ENCODE measurements around the gene RPL13A.
"Not testable (repeated sequence)": the region's sequence is repeated elsewhere in the genome, so short reads cannot be mapped to it uniquely, and the experiment has no call there.

The RPL13A gene

DNA sequence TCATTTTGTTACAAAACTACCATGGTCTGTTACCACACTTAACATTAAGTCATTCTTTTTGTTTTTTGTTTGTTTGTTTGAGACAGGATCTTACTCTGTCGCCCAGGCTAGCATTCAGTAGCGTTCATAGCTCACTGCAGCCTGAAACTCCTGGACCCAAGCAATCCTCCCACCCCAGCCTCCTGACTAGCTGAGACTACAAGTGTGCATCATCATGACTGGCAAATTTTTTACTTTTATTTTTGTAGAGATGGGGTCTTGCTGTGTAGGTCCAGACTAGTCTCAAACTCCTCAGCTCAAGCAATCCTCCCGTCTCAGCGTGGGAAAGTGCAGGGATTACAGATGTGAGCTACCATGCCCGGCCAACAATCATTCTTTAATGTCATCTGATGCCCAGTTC is 31.1 kb upstream of the RPL13A start:
- DNase-seq (ENCODE audit: low read depth): no peak

DNA sequence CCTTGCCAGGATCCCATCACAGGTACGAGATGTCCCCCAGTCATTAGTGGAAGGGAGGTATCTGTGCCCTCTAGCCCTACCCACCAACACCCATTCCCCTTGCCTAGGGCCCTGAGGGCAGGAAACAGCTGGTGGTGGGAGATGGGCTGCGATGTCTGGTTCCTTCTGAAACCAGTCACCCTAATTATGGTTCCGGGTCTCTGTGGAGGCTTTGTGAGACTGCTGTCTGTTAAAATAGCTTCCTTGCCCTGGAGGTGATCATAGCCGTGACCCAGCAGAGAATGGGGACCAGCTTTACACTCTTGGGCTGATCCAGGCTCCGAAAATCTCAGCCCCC is 28.9 kb upstream of the RPL13A start:
- DNase-seq (ENCODE audit: low read depth): no peak

DNA sequence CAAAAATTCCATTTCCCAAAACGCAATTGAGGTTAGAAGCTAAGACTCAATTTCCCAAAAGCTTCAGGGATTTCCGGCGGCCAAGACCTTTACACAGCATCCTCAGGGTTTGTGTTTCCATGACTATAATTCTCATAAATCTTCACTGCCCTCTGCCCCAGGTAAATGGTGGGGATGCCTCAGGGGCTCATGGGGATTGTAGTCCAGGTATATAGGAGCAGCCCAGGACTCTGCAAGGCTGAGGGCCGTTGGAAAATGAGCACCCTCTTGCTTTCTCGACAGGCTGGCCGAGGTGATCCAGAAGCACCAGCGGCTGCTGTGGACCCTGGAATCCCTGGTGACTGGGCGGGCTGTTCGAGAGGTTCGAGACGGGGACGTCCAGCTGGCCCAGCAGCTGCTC is 28.0 kb upstream of the RPL13A start:
- no peak for DNase-seq (ENCODE audit: low read depth)

DNA sequence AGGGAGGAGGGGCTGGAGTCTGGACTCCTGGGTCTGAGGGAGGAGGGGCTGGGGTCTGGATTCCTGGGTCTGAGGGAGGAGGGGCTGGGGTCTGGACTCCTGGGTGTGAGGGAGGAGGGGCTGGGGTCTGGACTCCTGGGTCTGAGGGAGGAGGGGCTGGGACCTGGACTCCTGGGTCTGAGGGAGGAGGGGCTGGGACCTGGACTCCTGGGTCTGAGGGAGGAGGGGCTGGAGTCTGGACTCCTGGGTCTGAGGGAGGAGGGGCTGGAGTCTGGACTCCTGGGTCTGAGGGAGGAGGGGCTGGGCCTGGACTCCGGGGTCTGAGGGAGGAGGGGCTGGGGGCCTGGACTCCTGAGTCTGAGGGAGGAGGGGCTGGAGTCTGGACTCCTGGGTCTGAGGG is 26.3 kb upstream of the RPL13A start:
- DNase-seq (ENCODE audit: low read depth): not testable (repeated sequence)

DNA sequence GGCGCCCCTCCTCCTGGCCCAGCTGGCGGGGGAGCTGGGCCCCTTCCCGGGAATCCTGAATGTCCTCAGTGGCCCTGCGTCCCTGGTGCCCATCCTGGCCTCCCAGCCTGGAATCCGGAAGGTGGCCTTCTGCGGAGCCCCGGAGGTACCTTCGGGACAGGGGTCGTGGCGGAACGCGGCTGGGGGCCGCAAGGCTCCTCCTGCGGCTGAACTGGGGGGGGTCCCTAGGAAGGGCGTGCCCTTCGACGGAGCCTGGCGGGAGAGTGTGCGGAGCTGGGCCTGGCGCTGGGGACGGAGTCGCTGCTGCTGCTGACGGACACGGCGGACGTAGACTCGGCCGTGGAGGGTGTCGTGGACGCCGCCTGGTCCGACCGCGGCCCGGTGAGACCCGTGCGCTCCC is 25.8 kb upstream of the RPL13A start:
- no peak for DNase-seq (ENCODE audit: low read depth)

DNA sequence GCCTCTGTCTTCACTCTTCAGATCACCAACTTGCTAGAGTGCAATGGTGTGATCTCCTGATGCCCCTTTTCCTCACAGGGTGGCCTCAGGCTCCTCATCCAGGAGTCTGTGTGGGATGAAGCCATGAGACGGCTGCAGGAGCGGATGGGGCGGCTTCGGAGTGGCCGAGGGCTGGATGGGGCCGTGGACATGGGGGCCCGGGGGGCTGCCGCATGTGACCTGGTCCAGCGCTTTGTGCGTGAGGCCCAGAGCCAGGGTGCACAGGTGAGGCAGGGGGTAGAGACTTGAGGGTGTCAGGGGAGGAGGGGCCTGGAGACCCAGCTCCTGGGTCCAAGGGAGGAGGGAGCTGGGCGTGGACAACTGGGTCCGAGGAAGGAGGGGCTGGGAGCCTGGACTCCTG is 24.9 kb upstream of the RPL13A start:
- DNase-seq (ENCODE audit: low read depth): no peak

DNA sequence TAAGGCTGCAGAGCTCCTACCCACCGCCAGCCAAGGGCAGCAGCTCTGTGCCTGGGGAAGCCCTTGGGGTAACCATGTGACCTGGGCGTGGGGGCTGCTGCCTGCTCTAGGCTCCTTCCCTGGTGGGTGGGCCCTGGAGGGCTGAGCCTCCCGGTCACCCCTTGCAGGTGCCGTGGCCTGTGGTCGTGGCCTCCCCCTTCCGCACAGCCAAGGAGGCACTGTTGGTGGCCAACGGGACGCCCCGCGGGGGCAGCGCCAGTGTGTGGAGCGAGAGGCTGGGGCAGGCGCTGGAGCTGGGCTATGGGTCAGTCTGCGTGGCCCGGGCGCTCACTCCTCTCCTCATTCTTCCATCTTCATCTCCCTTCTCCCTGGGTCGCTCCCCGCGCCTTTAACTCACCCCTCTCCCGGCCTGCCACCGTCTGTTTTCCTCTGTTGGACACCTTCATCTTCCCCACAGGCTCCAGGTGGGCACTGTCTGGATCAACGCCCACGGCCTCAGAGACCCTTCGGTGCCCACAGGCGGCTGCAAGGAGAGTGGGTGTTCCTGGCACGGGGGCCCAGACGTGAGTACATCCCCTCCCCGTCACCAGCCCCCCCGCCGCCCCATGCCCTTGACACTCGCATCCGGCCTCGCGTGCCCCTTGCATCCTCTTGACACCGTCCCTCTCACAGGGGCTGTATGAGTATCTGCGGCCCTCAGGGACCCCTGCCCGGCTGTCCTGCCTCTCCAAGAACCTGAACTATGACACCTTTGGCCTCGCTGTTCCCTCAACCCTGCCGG is 23.3 kb upstream of the RPL13A start:
- DNase-seq (ENCODE audit: low read depth): no peak

DNA sequence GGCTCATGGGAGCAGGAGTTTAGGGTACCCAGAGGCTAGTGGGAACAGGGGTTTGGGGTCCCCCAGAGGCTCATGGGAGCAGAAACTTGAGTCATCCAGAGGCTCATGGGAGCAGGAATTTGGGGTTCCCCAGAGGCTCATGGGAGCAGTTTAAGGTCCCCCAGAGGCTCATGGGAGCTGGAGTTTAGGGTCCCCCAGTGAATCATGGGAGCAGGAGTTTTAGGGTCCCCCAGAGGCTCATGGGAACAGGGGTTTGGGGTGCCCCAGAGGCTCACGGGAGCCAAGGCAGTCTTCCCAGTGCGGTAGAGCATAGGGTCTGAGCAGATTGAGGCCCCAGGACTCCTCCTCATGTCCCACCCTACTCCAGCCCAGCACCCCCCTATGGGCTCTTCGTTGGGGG is 22.0 kb upstream of the RPL13A start:
- no peak for DNase-seq (ENCODE audit: low read depth)

DNA sequence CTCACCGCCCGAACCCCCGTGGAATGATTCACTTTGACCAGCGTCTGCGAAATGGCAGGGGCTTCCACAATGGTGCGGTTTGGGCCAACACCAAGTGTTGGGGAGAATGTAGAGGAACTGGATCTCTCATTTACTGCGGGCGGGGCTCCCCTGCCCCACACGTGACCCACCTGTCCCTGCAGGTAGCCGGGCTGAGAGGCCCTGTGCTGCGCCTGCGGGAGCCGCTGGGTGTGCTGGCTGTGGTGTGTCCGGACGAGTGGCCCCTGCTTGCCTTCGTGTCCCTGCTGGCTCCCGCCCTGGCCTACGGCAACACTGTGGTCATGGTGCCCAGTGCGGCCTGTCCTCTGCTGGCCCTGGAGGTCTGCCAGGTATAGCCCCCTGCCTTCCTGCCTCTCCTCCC is 19.2 kb upstream of the RPL13A start:
- no peak for DNase-seq (ENCODE audit: low read depth)

DNA sequence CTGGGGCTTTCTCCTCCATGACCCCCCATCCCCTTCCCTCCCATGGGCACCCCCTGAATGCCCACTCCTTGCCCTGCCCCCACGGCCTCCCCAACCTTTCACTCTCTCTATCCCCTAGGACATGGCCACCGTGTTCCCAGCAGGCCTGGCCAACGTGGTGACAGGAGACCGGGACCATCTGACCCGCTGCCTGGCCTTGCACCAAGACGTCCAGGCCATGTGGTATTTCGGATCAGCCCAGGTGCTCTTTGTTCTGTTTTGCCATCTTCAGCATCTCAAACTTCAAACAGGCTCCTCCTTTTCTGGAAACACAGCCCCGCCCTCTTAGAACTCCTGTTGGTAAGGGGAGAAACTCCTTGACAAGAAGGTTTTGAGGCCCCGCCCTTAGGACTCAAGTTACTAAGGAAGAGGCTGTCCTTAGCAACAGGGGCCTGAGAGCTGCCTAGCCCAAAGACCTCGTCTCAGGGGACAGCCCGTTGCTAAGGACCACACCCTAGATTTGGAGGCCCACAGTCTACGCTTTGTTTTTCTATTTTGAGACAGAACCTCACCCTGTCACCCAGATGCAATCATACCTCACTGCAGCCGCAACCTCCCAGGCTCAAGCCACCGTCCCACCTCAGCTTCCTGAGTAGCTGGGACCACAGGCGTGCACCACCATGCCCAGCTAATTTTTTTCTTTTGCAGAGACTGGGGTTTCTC is 18.5 kb upstream of the RPL13A start:
- DNase-seq (ENCODE audit: low read depth): no peak

DNA sequence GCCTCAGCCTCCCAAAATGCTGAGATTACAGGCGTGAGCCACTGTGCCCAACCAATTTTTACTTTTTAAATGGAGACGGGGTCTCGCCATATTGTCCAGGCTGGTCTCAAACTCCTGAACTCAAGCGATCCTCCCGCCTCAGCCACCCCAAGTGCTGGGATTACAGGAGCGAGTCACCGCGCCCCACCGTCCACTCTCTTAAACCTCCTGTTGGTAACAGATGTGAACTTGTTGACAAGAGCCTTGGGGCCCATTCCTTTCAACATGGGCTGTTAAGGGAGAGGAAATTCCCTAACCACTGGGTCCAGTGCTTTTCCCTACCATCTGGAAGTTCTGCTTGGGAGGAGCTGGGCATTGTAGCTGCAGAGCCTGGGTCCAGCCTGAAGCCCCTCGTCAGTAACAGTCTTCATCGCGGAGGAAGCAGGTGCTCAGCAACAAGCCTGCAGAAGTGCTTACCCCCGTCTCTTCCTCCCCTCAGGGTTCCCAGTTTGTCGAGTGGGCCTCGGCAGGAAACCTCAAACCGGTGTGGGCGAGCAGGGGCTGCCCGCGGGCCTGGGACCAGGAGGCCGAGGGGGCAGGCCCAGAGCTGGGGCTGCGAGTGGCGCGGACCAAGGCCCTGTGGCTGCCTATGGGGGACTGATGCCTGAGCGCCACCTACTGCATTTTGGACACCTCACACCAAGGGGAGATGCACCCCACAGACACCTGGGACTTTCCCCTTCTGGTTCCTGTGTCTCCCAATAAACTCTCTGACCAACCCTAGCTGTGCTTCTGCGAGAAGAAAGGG is 17.4 kb upstream of the RPL13A start:
- no peak for DNase-seq (ENCODE audit: low read depth)

DNA sequence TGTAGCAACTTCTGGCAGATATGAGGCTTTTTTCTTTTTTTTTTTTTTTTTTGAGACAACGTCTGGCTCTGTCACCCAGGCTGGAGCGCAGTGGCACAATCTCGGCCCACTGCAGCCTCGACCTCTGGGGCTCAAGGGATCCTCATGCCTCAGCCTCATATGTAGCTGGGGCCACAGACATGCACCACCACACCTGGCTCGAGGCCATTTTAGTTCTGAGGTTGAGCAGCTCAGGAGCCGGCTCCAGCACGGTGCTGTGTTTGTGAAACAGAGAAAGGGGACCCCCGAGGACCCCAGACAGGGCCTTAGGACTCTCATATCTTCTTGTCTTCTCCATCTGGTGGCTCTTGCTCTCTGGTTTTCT is 16.8 kb upstream of the RPL13A start:
- no peak for DNase-seq (ENCODE audit: low read depth)

DNA sequence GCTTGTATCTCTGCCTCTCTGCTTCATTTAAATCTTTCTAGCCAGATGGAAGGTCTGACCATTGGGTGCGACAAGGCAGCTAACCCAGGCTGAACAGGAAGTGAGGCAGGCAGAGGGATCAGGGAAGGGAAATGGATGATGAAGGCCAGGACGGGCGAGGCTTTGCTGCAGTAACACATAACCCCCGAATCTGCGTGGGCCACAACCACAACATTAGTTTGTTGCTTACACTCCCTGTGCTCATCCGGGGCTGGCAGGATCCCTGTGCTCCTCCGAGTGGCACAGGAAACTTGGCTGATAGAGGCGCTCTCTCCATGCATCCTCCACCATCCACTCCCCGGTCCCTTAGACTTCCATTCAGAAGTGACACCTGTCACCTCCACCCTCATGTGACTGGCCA is 14.5 kb upstream of the RPL13A start:
- DNase-seq (ENCODE audit: low read depth): no peak

DNA sequence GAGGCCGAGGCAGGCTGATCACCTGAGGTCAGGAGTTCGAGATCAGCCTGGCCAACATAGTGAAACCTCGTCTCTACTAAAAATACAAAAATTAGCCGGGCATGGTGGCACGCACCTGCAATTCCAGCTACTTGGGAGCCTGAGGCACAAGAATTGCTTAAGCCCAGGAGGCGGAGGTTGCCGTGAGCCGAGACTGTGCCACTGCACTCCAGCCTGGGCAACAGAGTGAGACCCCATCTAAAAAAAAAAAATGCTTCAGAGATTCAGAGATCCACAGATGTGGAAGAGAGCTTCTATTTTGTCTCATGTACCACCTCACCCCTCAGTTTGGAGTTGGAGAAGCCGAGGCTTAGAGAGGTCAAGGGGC is 13.9 kb upstream of the RPL13A start:
- not testable (repeated sequence) for DNase-seq (ENCODE audit: low read depth)

DNA sequence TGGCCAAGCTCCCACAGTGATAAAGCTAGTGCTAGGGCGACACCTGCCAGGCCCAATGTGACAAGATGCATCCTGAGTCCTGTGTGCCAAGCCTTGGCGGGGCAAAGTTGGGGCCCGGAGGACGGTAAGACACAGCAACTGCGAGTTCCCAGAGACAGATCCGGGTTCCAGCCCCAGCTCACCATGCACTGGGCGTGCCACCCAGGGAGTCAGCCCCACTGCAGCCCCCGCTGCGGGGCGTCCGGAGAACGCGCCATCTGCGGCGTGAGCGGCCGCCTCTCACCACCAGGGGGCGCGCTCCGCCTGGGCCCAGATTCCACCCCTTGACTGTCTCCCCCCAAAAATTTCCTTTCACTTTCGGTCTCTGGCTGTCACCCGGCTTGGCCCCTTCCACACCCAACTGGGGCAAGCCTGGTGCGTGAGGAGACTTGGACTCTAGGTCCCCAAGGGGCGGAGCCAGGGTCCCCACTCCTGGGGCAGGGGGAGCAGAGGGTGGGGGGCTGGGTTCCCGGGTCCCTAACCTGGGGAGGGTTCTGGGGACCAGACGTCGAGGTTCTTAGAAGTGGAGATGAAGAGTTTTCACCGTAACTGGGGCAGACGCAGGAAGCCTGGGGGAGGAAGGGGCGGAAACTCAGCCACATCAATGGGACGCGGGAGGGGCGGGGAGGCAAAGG is 13.4 kb upstream of the RPL13A start, which contains the start of gene FLT3LG:
Gene FLT3LG (plus strand): TSS at position 348 of the 674 bp plus-strand sequence. CDS start 425 bp downstream, outside the sequence.
- peak; percentile 70 for DNase-seq (ENCODE audit: low read depth)

DNA sequence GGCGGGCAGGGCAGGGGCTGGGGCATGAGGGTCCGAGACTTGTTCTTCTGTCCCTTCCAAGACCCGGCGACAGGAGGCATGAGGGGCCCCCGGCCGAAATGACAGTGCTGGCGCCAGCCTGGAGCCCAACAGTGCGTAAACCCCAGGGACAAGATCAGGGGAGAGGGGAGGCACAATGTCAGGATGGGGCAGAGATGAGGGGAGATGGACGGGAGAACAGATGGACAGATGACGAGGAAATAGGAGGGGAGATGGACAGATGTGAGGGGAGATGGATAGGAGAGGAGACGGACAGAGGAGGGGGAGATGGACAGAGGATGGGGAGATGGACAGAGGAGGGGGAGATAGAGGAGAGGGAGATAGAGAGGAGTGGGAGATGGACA is 12.9 kb upstream of the RPL13A start:
- DNase-seq (ENCODE audit: low read depth): no peak

DNA sequence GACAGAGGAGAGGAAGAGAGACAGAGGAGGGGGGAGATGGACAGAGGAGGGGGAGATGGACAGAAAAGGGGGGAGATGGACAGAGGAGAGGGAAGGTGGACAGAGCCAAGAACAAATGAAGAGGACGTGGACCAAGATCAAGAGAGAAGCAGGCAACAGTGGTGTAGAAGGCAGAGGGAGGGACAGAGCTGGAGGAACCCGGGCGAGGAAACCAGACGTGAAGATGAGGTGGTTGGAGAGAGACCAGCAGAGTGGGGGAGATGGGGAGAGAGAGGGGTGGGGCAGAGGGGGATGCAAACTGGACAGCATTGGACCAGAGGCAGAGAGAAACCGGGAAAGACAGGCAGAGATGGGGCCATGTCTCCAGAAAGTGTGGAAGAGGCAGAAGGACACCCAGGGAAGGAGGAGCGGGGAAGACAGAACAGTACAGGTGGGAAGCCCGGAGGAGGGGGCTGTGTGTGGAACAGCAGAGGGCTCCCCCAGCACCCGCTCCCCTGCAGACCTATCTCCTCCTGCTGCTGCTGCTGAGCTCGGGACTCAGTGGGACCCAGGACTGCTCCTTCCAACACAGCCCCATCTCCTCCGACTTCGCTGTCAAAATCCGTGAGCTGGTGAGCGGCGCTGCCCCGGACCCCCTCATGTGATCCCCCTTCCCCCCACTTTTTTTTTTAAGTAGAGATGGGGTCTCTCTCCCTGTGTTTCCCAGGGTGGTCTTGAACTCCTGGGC is 12.1 kb upstream of the RPL13A start:
- DNase-seq (ENCODE audit: low read depth): no peak

DNA sequence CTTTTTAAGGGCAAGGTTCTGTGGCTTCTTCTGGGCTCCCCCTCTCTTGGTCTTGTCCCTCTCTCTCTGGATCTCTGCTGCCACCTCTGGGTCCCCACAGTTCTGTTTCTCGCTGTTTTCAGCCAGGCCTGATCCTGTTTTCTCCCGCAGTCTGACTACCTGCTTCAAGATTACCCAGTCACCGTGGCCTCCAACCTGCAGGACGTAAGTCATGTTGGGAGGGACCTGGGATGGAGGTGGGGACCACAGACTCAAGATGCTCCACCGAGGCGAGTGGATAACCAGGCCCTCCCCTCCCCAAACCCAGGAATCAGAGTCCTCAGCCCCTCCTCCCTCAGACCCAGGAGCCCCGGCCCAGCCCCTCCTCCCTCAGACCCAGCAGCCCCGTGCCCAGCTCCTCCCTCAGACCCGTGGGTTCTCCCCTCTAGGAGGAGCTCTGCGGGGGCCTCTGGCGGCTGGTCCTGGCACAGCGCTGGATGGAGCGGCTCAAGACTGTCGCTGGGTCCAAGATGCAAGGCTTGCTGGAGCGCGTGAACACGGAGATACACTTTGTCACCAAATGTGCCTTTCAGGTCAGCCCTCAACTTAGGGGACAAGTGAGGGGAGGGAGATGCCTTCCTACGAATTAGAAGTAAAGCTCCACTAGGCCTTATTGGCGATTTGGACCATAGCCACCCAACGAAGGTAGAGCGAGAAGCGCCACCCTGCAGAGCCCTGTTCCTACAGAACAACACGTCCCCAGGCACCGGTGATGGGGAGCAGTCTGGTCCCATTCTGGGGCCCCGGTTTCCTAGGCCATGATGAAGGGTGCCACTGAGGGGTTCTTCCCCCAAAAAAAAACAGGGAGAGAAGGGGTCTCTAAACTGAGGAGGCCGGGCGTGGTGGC is 11.2 kb upstream of the RPL13A start:
- no peak for DNase-seq (ENCODE audit: low read depth)

DNA sequence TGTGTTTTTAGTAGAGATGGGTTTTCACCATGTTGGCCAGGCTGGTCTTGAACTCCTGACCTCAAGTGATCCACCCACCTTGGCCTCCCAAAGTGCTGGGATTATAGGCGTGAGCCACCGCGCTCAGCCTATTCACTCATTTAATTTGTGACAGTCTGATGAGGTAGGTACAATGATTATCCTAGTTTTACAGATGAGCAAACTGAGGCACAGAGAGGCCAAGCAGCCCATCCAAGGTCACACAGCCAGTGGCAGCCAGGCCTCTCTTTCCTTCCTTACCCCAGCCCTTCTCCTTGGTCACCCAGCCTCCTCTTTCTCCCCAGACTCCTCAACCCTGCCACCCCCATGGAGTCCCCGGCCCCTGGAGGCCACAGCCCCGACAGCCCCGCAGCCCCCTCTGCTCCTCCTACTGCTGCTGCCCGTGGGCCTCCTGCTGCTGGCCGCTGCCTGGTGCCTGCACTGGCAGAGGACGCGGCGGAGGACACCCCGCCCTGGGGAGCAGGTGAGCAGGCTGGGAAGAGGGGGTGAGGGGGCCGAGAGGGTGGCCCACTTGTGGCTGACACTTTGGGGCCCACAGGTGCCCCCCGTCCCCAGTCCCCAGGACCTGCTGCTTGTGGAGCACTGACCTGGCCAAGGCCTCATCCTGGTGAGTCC is 7.3 kb upstream of the RPL13A start:
- no peak for DNase-seq (ENCODE audit: low read depth)

DNA sequence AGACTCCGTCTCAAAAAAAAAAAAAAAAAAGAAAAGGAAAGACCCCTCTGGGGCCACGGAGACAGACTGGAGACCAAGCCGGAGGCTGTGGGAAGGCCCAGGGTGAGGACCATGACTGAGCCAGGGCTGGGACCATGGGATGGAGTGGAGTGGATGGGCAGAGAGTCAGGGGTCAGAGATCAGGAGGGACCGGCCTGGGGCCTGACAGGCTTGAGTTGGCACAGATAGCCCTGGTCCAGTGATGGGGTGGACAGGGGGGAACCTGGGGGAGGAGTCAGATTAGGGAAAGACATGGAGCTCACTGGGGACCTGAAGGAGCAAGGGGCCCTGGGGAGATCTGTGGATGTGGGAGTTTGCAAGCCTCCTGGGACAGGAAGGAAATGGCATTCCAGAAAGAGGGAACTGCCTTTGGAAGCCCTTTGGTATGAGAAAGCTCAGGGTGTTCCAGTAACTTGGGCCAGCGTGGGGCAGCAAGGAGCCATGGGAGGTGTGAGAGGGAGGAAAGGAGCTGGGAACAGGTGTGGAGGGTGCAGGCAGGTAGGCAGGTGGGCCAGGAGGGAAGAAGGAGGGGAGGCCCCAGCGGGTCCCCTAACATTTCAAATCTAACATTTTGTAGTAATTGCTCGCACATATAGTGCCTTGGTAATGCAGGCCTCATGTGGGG is 6.3 kb upstream of the RPL13A start:
- no peak for DNase-seq (ENCODE audit: low read depth)
